Gastroesophageal sphincter (tissue), 3 donors: ENCODE results near the gene ERCC6L2.

Experiments used
- CTCF ChIP-seq, 4 experiments: fragments of 200-600 bp in 2 of 4; fragments of 450-650 bp in 2 of 4; sonication (generic) in 1 of 4; IDR thresholded peaks; one replicate each; pipeline ENCODE4 v1.5.1; 2017 to 2019; ENCODE audit warnings: antibody characterized with exemption in 4 of 4, mild to moderate bottlenecking in 2 of 4, moderate library complexity in 2 of 4
- POLR2A ChIP-seq, 2 donors: fragments of 450-650 bp; IDR thresholded peaks; one replicate each; pipeline ENCODE4 v1.6.1; 2017; ENCODE audit warnings: antibody characterized with exemption in 2 of 2, mild to moderate bottlenecking in 2 of 2, moderate library complexity in 1 of 2

- TF ChIP-seq POLR2A (IDR thresholded peaks at IDR 0.05), result no peak
- TF ChIP-seq CTCF (IDR thresholded peaks at IDR 0.05), result no peak
Observed at GRCh38 chr9:95835393-95835792, 40.1 kb upstream of the ERCC6L2 start.
